GM23338 (cell line): ENCODE results near the gene GNAO1. TPM values are rescaled to one million over a fixed set of nuclear protein-coding genes. Genes with fewer than 3 reads are reported as not detected.
A peak's percentile ranks its signal among the peaks of the same experiment; 100 is the strongest.

Experiments
- ATAC-seq: fragments of 200-7000 bp; cut with Tn5 transposase; 3 replicates; pipeline ENCODE4 v1.9.1; 2020
- DNase-seq: peaks from one replicate; pipeline ENCODE4 v3.0.0-alpha.2; 2015; ENCODE audit warnings: low spot score
- H2AFZ ChIP-seq: fragments of 200-600 bp; sonication (generic); 2 replicates; pipeline ENCODE4 v1.8.0; 2016; ENCODE audit warnings: antibody characterized with exemption, mild to moderate bottlenecking, moderate library complexity
- H3F3A ChIP-seq: fragments of 200-600 bp; sonication (generic); replicated peaks from 2 replicates; pipeline ENCODE4 v1.8.0; 2017; ENCODE audit warnings: antibody characterized with exemption, mixed run types, low read depth
- H3K27ac ChIP-seq: fragments of 200-600 bp; sonication (generic); 2 replicates; pipeline ENCODE4 v1.6.1; 2016; ENCODE audit warnings: low read depth
- H3K27me3 ChIP-seq: fragments of 200-600 bp; sonication (generic); 2 replicates; pipeline ENCODE4 v1.8.0; 2016; ENCODE audit warnings: mild to moderate bottlenecking, mixed run types, moderate library complexity; ENCODE audit not compliant: insufficient read depth
- H3K36me3 ChIP-seq: fragments of 200-600 bp; sonication (generic); 2 replicates; pipeline ENCODE4 v1.8.0; 2016; ENCODE audit warnings: mild to moderate bottlenecking; ENCODE audit not compliant: insufficient read depth
- H3K4me1 ChIP-seq: fragments of 200-600 bp; sonication (generic); 2 replicates; pipeline ENCODE4 v1.8.0; 2016; ENCODE audit warnings: mild to moderate bottlenecking, moderate library complexity; ENCODE audit not compliant: insufficient read depth
- H3K4me2 ChIP-seq: fragments of 200-600 bp; sonication (generic); 2 replicates; pipeline ENCODE4 v1.7.1; 2017; ENCODE audit warnings: mixed run types
- H3K4me3 ChIP-seq: fragments of 200-600 bp; sonication (generic); 2 replicates; pipeline ENCODE4 v1.6.1; 2016; ENCODE audit warnings: mixed run types
- H3K79me2 ChIP-seq: fragments of 200-600 bp; sonication (generic); replicated peaks from 2 replicates; pipeline ENCODE4 v1.8.0; 2017; ENCODE audit warnings: mild to moderate bottlenecking; ENCODE audit not compliant: insufficient read depth
- H3K9me2 ChIP-seq: fragments of 200-600 bp; sonication (generic); 2 replicates; pipeline ENCODE4 v1.8.0; 2017; ENCODE audit not compliant: insufficient read depth
- H4K20me1 ChIP-seq: fragments of 200-600 bp; sonication (generic); replicated peaks from 2 replicates; pipeline ENCODE4 v1.8.0; 2017; ENCODE audit warnings: mild to moderate bottlenecking; ENCODE audit not compliant: insufficient read depth
- H3K27ac Mint-ChIP-seq: 2 replicates; pipeline ENCODE4 v1.8.0; 2020; ENCODE audit warnings: inconsistent platforms, mild to moderate bottlenecking, moderate library complexity, mixed read lengths
- H3K27me3 Mint-ChIP-seq: 3 replicates; pipeline ENCODE4 v1.8.0; 2022; ENCODE audit warnings: low read depth, mild to moderate bottlenecking, moderate library complexity, mixed read lengths, inconsistent platforms; ENCODE audit not compliant: insufficient read depth, poor library complexity
- H3K36me3 Mint-ChIP-seq: 3 replicates; pipeline ENCODE4 v1.8.0; 2021; ENCODE audit warnings: low read depth, mild to moderate bottlenecking, inconsistent platforms, moderate library complexity, mixed read lengths
- H3K4me1 Mint-ChIP-seq: 3 replicates; pipeline ENCODE4 v1.8.0; 2020; ENCODE audit warnings: mild to moderate bottlenecking, inconsistent platforms, mixed read lengths
- H3K4me3 Mint-ChIP-seq: 3 replicates; pipeline ENCODE4 v1.8.0; 2021; ENCODE audit warnings: moderate library complexity, mild to moderate bottlenecking, inconsistent platforms, mixed read lengths
- H3K9me3 Mint-ChIP-seq: 3 replicates; pipeline ENCODE4 v1.8.0; 2020; ENCODE audit warnings: moderate library complexity, mild to moderate bottlenecking, inconsistent platforms, mixed read lengths
- CREB1 ChIP-seq: fragments of 250-450 bp; sonication (Bioruptor Pico); IDR thresholded peaks from 2 replicates; pipeline ENCODE4 v1.5.0; 2020; ENCODE audit warnings: low read depth, mild to moderate bottlenecking, moderate library complexity
- ETS1 ChIP-seq: IDR thresholded peaks from 2 replicates; pipeline ENCODE4 v1.6.1; 2016; ENCODE audit warnings: antibody characterized with exemption
- EZH2phosphoT487 ChIP-seq: fragments of 200-600 bp; sonication (generic); IDR thresholded peaks from one replicate; pipeline ENCODE4 v1.8.1; 2018; ENCODE audit warnings: antibody characterized with exemption; ENCODE audit not compliant: unreplicated experiment
- NANOG ChIP-seq: IDR thresholded peaks from 2 replicates; pipeline ENCODE4 v1.6.1; 2016; ENCODE audit warnings: antibody characterized with exemption, borderline replicate concordance
- POLR2AphosphoS5 ChIP-seq: IDR thresholded peaks from 2 replicates; pipeline ENCODE4 v1.6.1; 2016; ENCODE audit warnings: antibody characterized with exemption, low read depth
- STAT1 ChIP-seq: IDR thresholded peaks from one replicate; pipeline ENCODE4 v1.6.1; 2016; ENCODE audit warnings: antibody characterized with exemption; ENCODE audit not compliant: unreplicated experiment
- polyA plus RNA-seq: library from polyadenylated mRNA; unstranded; fragments of >200 nt; fragmentation: Nextera tagmentation; extraction: Ambion mirVana; gene quantifications from 2 replicates; pipeline ENCODE4 v1.2.1, GENCODE V29; 2016
- total RNA-seq: library from RNA; depleted of rRNA; stranded (reverse); fragments of >200 nt; shearing (Covaris generic); gene quantifications from 2 replicates; pipeline ENCODE4 v1.2.3, GENCODE V29; 2014
- TF ChIP-seq, protein P1 (sequence below), 2 experiments: fragments of 200-600 bp in 1 of 2; sonication (generic) in 1 of 2; conservative IDR thresholded peaks; 2 replicates each; pipeline versions ENCODE4 v1.5.1 to v1.6.1; 2016 to 2017; ENCODE audit warnings: antibody characterized with exemption in 2 of 2, low read depth in 2 of 2, mild to moderate bottlenecking in 2 of 2, moderate library complexity in 1 of 2
- TF ChIP-seq, protein P2 (sequence below): fragments of 250-450 bp; sonication (Bioruptor Pico); IDR thresholded peaks from 2 replicates; pipeline ENCODE4 v1.5.0; 2020; ENCODE audit warnings: mild to moderate bottlenecking, moderate library complexity

GNAO1 gene
- total and polyA plus RNA-seq, 2 experiments from 2014 or later: 6.5 to 24.8 TPM

GRCh38 chr16:56305956-56306565, 114.8 kb downstream of the GNAO1 start:
- H3K4me3 ChIP-seq: no peak overlapping the region
- H3K9me2 ChIP-seq: no peaks in the 10 kb centered on the region
- H3K27ac ChIP-seq: no peak overlapping the region
- Mint-ChIP-seq H3K36me3 (no peaks in the 10 kb centered on the region; the same call in 2 of the 3 replicates), H3K27ac (no peak overlapping the region), H3K4me1 (peaks cover 21% of the 10 kb centered on the region), H3K9me3 (no peaks in the 10 kb centered on the region), H3K27me3 (peaks cover 6% of the 10 kb centered on the region), H3K4me3 (no peak overlapping the region)
- ATAC-seq: peak; percentile 50
- TF ChIP-seq, protein P1, sequence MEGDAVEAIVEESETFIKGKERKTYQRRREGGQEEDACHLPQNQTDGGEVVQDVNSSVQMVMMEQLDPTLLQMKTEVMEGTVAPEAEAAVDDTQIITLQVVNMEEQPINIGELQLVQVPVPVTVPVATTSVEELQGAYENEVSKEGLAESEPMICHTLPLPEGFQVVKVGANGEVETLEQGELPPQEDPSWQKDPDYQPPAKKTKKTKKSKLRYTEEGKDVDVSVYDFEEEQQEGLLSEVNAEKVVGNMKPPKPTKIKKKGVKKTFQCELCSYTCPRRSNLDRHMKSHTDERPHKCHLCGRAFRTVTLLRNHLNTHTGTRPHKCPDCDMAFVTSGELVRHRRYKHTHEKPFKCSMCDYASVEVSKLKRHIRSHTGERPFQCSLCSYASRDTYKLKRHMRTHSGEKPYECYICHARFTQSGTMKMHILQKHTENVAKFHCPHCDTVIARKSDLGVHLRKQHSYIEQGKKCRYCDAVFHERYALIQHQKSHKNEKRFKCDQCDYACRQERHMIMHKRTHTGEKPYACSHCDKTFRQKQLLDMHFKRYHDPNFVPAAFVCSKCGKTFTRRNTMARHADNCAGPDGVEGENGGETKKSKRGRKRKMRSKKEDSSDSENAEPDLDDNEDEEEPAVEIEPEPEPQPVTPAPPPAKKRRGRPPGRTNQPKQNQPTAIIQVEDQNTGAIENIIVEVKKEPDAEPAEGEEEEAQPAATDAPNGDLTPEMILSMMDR (conservative IDR thresholded peaks at IDR 0.05; ENCODE audit: low read depth in 2 of 2): no peak
- TF ChIP-seq STAT1: no peak
- TF ChIP-seq, protein P2, sequence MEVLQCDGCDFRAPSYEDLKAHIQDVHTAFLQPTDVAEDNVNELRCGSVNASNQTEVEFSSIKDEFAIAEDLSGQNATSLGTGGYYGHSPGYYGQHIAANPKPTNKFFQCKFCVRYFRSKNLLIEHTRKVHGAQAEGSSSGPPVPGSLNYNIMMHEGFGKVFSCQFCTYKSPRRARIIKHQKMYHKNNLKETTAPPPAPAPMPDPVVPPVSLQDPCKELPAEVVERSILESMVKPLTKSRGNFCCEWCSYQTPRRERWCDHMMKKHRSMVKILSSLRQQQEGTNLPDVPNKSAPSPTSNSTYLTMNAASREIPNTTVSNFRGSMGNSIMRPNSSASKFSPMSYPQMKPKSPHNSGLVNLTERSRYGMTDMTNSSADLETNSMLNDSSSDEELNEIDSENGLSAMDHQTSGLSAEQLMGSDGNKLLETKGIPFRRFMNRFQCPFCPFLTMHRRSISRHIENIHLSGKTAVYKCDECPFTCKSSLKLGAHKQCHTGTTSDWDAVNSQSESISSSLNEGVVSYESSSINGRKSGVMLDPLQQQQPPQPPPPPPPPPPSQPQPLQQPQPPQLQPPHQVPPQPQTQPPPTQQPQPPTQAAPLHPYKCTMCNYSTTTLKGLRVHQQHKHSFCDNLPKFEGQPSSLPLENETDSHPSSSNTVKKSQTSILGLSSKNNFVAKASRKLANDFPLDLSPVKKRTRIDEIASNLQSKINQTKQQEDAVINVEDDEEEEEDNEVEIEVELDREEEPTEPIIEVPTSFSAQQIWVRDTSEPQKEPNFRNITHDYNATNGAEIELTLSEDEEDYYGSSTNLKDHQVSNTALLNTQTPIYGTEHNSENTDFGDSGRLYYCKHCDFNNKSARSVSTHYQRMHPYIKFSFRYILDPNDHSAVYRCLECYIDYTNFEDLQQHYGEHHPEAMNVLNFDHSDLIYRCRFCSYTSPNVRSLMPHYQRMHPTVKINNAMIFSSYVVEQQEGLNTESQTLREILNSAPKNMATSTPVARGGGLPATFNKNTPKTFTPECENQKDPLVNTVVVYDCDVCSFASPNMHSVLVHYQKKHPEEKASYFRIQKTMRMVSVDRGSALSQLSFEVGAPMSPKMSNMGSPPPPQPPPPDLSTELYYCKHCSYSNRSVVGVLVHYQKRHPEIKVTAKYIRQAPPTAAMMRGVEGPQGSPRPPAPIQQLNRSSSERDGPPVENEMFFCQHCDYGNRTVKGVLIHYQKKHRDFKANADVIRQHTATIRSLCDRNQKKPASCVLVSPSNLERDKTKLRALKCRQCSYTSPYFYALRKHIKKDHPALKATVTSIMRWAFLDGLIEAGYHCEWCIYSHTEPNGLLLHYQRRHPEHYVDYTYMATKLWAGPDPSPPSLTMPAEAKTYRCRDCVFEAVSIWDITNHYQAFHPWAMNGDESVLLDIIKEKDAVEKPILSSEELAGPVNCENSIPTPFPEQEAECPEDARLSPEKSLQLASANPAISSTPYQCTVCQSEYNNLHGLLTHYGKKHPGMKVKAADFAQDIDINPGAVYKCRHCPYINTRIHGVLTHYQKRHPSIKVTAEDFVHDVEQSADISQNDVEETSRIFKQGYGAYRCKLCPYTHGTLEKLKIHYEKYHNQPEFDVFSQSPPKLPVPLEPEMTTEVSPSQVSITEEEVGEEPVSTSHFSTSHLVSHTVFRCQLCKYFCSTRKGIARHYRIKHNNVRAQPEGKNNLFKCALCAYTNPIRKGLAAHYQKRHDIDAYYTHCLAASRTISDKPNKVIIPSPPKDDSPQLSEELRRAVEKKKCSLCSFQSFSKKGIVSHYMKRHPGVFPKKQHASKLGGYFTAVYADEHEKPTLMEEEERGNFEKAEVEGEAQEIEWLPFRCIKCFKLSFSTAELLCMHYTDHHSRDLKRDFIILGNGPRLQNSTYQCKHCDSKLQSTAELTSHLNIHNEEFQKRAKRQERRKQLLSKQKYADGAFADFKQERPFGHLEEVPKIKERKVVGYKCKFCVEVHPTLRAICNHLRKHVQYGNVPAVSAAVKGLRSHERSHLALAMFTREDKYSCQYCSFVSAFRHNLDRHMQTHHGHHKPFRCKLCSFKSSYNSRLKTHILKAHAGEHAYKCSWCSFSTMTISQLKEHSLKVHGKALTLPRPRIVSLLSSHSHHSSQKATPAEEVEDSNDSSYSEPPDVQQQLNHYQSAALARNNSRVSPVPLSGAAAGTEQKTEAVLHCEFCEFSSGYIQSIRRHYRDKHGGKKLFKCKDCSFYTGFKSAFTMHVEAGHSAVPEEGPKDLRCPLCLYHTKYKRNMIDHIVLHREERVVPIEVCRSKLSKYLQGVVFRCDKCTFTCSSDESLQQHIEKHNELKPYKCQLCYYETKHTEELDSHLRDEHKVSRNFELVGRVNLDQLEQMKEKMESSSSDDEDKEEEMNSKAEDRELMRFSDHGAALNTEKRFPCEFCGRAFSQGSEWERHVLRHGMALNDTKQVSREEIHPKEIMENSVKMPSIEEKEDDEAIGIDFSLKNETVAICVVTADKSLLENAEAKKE (CRISPR knock-in tag): no peak
- no peak for TF ChIP-seq NANOG
- TF ChIP-seq POLR2AphosphoS5: no peak
- no peak for TF ChIP-seq ETS1
- TF ChIP-seq CREB1 (CRISPR knock-in tag): no peak
- no peak for TF ChIP-seq EZH2phosphoT487
- no peaks in the 10 kb centered on the region for H3K4me1 ChIP-seq
- DNase-seq: peak; percentile 3
- 0 out of 2 replicates have a peak, but pooled peaks cover 2% of the 10 kb centered on the region for H4K20me1 ChIP-seq
- no peak overlapping the region for H3K4me2 ChIP-seq
- no peaks in the 10 kb centered on the region for H3K79me2 ChIP-seq
- no peaks in the 10 kb centered on the region for H3F3A ChIP-seq
- H3K36me3 ChIP-seq: no peaks in the 10 kb centered on the region
- no peaks in the 10 kb centered on the region for H3K27me3 ChIP-seq
- H2AFZ ChIP-seq: no peak overlapping the region
